K562 (cell line): ENCODE data around the gene STUB1.

Experiments
- CHD2 ChIP-seq: IDR thresholded peaks from 2 replicates; pipeline ENCODE4 v1.6.1; 2011; ENCODE audit warnings: low read depth, low read length
- DPF2 ChIP-seq: fragments of 450-650 bp; IDR thresholded peaks from 2 replicates; pipeline ENCODE4 v1.6.1; 2016
- EP300 ChIP-seq: IDR thresholded peaks from 2 replicates; pipeline ENCODE4 v1.6.1; 2012; ENCODE audit warnings: low read length, improper control_type of control experiment
- FOXK2 ChIP-seq, 2 experiments: fragments of 450-650 bp; IDR thresholded peaks in 1 of 2; conservative IDR thresholded peaks in 1 of 2; 2 replicates each; pipeline ENCODE4 v1.6.1; 2016; ENCODE audit warnings: low read depth in 2 of 2, mild to moderate bottlenecking in 1 of 2
- LARP7 ChIP-seq: fragments of 450-650 bp; IDR thresholded peaks from 2 replicates; pipeline ENCODE4 v1.6.1; 2016
- POLR2AphosphoS5 ChIP-seq: IDR thresholded peaks from 2 replicates; pipeline ENCODE4 v1.6.1; 2011; ENCODE audit warnings: mild to moderate bottlenecking, low read depth, low read length, moderate library complexity; ENCODE audit not compliant: control insufficient read depth, insufficient read depth
- PRMT5 ChIP-seq: sonication (generic); formaldehyde crosslinking; IDR thresholded peaks from 2 replicates; pipeline ENCODE4 v1.5.0; 2020; ENCODE audit warnings: missing genetic modification reagents
- SIX5 ChIP-seq, 2 experiments: IDR thresholded peaks; 2 replicates each; pipeline ENCODE4 v1.6.1; 2011; ENCODE audit warnings: low read length in 2 of 2, borderline replicate concordance in 1 of 2, low read depth in 1 of 2, mild to moderate bottlenecking in 1 of 2, moderate library complexity in 1 of 2; ENCODE audit not compliant: insufficient read depth in 1 of 2
- ZNF589 ChIP-seq: fragments of 200-800 bp; sonication (Bioruptor generic); IDR thresholded peaks from 2 replicates; pipeline ENCODE4 v1.6.1; 2016; ENCODE audit warnings: low read depth, missing genetic modification characterization, missing compliant biosample characterization
- TF ChIP-seq, protein P1 (sequence below): sonication (generic); formaldehyde crosslinking; IDR thresholded peaks from 2 replicates; pipeline ENCODE4 v1.9.0; 2022; ENCODE audit warnings: mild to moderate bottlenecking, missing genetic modification reagents
- TF ChIP-seq, protein P2 (sequence below): fragments of 450-650 bp; IDR thresholded peaks from 2 replicates; pipeline ENCODE4 v1.6.1; 2017; ENCODE audit warnings: antibody characterized with exemption, mild to moderate bottlenecking

DNA sequence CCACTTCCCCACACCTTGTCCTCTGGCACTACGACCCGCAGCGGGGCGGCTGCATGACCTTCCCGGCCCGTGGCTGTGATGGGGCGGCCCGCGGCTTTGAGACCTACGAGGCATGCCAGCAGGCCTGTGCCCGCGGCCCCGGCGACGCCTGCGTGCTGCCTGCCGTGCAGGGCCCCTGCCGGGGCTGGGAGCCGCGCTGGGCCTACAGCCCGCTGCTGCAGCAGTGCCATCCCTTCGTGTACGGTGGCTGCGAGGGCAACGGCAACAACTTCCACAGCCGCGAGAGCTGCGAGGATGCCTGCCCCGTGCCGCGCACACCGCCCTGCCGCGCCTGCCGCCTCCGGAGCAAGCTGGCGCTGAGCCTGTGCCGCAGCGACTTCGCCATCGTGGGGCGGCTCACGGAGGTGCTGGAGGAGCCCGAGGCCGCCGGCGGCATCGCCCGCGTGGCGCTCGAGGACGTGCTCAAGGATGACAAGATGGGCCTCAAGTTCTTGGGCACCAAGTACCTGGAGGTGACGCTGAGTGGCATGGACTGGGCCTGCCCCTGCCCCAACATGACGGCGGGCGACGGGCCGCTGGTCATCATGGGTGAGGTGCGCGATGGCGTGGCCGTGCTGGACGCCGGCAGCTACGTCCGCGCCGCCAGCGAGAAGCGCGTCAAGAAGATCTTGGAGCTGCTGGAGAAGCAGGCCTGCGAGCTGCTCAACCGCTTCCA, 46.7 kb upstream of the STUB1 start:
- TF ChIP-seq POLR2AphosphoS5 (no peak), EP300 (no peak), CHD2 (no peak), FOXK2 (conservative IDR thresholded peaks at IDR 0.05 in 1 of 2, IDR thresholded peaks at IDR 0.05 in 1 of 2; ENCODE audit: low read depth in 2 of 2) (no peak), LARP7 (no peak), SIX5 (IDR thresholded peaks at IDR 0.05; ENCODE audit: borderline replicate concordance in 1 of 2, insufficient read depth in 1 of 2, low read depth in 1 of 2, low read length in 2 of 2) (no peak), ZNF589 (no peak), DPF2 (no peak), PRMT5 (CRISPR knock-in tag) (no peak)
- TF ChIP-seq, protein P1, sequence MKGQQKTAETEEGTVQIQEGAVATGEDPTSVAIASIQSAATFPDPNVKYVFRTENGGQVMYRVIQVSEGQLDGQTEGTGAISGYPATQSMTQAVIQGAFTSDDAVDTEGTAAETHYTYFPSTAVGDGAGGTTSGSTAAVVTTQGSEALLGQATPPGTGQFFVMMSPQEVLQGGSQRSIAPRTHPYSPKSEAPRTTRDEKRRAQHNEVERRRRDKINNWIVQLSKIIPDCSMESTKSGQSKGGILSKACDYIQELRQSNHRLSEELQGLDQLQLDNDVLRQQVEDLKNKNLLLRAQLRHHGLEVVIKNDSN: no peak
- TF ChIP-seq, protein P2, sequence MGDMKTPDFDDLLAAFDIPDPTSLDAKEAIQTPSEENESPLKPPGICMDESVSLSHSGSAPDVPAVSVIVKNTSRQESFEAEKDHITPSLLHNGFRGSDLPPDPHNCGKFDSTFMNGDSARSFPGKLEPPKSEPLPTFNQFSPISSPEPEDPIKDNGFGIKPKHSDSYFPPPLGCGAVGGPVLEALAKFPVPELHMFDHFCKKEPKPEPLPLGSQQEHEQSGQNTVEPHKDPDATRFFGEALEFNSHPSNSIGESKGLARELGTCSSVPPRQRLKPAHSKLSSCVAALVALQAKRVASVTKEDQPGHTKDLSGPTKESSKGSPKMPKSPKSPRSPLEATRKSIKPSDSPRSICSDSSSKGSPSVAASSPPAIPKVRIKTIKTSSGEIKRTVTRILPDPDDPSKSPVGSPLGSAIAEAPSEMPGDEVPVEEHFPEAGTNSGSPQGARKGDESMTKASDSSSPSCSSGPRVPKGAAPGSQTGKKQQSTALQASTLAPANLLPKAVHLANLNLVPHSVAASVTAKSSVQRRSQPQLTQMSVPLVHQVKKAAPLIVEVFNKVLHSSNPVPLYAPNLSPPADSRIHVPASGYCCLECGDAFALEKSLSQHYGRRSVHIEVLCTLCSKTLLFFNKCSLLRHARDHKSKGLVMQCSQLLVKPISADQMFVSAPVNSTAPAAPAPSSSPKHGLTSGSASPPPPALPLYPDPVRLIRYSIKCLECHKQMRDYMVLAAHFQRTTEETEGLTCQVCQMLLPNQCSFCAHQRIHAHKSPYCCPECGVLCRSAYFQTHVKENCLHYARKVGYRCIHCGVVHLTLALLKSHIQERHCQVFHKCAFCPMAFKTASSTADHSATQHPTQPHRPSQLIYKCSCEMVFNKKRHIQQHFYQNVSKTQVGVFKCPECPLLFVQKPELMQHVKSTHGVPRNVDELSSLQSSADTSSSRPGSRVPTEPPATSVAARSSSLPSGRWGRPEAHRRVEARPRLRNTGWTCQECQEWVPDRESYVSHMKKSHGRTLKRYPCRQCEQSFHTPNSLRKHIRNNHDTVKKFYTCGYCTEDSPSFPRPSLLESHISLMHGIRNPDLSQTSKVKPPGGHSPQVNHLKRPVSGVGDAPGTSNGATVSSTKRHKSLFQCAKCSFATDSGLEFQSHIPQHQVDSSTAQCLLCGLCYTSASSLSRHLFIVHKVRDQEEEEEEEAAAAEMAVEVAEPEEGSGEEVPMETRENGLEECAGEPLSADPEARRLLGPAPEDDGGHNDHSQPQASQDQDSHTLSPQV: no peak
